WTC11 (cell line): ENCODE results near the gene VWA3A. TPM values are rescaled to one million over a fixed set of nuclear protein-coding genes. Genes with fewer than 3 reads are reported as not detected.
A peak's percentile ranks its signal among the peaks of the same experiment; 100 is the strongest.

Experiments
- ATAC-seq: fragments of 200-7000 bp; cut with Tn5 transposase; 2 replicates; pipeline ENCODE4 v1.10.0; 2021; ENCODE audit warnings: mild to moderate bottlenecking, moderate library complexity
- CTCF ChIA-PET: fragments of 300-600 bp; sonication (Branson Sonifier 250); formaldehyde crosslinking; loops from one replicate; lab custom pipeline; 2021; ENCODE audit warnings: antibody characterized with exemption; lab: Charles Lee
- POLR2A ChIA-PET: fragments of 350-600 bp; sonication (Branson Sonifier 250); formaldehyde crosslinking; loops from one replicate; lab custom pipeline; 2021; ENCODE audit warnings: antibody characterized with exemption; lab: Charles Lee
- DNase-seq: peaks from one replicate; pipeline ENCODE4 v3.0.0; 2021; ENCODE audit warnings: low spot score
- H3K27ac Mint-ChIP-seq: 2 replicates; pipeline ENCODE4 v1.8.0; 2021; ENCODE audit warnings: mixed read lengths
- H3K27me3 Mint-ChIP-seq: 2 replicates; pipeline ENCODE4 v1.8.0; 2021; ENCODE audit warnings: low read depth, mild to moderate bottlenecking, moderate library complexity, mixed read lengths
- H3K36me3 Mint-ChIP-seq: 2 replicates; pipeline ENCODE4 v1.8.0; 2021; ENCODE audit warnings: mixed read lengths
- H3K4me1 Mint-ChIP-seq: 2 replicates; pipeline ENCODE4 v1.8.0; 2022; ENCODE audit warnings: mixed read lengths
- H3K4me3 Mint-ChIP-seq: 2 replicates; pipeline ENCODE4 v1.8.0; 2021; ENCODE audit warnings: mild to moderate bottlenecking, moderate library complexity, mixed read lengths
- H3K9me3 Mint-ChIP-seq: 2 replicates; pipeline ENCODE4 v1.8.0; 2021; ENCODE audit warnings: mixed read lengths
- CREB1 ChIP-seq: sonication (generic); formaldehyde crosslinking; IDR thresholded peaks from 2 replicates; pipeline ENCODE4 v1.8.0; 2023; ENCODE audit warnings: mild to moderate bottlenecking, missing genetic modification reagents
- EMX1 ChIP-seq: fragments of 250-450 bp; sonication (Bioruptor Pico); IDR thresholded peaks from 2 replicates; pipeline ENCODE4 v1.8.0; 2021; ENCODE audit warnings: mild to moderate bottlenecking
- ERG ChIP-seq: fragments of 250-450 bp; sonication (Bioruptor Pico); IDR thresholded peaks from 2 replicates; pipeline ENCODE4 v1.8.0; 2021; ENCODE audit warnings: mild to moderate bottlenecking
- FOXK1 ChIP-seq: sonication (generic); formaldehyde crosslinking; IDR thresholded peaks from 2 replicates; pipeline ENCODE4 v1.8.0; 2022; ENCODE audit warnings: mild to moderate bottlenecking, moderate library complexity, missing genetic modification reagents
- FOXP4 ChIP-seq: sonication (generic); formaldehyde crosslinking; IDR thresholded peaks from 2 replicates; pipeline ENCODE4 v1.8.0; 2022; ENCODE audit warnings: mild to moderate bottlenecking, missing genetic modification reagents
- GABPB1 ChIP-seq: sonication (generic); formaldehyde crosslinking; IDR thresholded peaks from 2 replicates; pipeline ENCODE4 v1.8.1; 2023; ENCODE audit warnings: mild to moderate bottlenecking, missing genetic modification reagents
- JAZF1 ChIP-seq: fragments of 250-450 bp; sonication (Bioruptor Pico); IDR thresholded peaks from 2 replicates; pipeline ENCODE4 v1.9.0; 2021; ENCODE audit warnings: moderate library complexity, mild to moderate bottlenecking, inconsistent platforms
- MYBL2 ChIP-seq: sonication (generic); formaldehyde crosslinking; IDR thresholded peaks from 2 replicates; pipeline ENCODE4 v1.8.1; 2023; ENCODE audit warnings: mild to moderate bottlenecking, moderate library complexity, missing genetic modification reagents
- SMAD3 ChIP-seq: sonication (generic); formaldehyde crosslinking; IDR thresholded peaks from 2 replicates; pipeline ENCODE4 v1.8.0; 2022; ENCODE audit warnings: missing genetic modification reagents, mild to moderate bottlenecking, borderline replicate concordance
- ZNF121 ChIP-seq: sonication (generic); formaldehyde crosslinking; IDR thresholded peaks from 2 replicates; pipeline ENCODE4 v1.8.0; 2023; ENCODE audit warnings: missing genetic modification reagents
- ZNF532 ChIP-seq: fragments of 250-450 bp; sonication (Bioruptor Pico); IDR thresholded peaks from 2 replicates; pipeline ENCODE4 v1.9.0; 2021; ENCODE audit warnings: mild to moderate bottlenecking, borderline replicate concordance
- ZNF671 ChIP-seq: fragments of 250-450 bp; sonication (Bioruptor Pico); IDR thresholded peaks from 2 replicates; pipeline ENCODE4 v1.8.0; 2021; ENCODE audit warnings: mild to moderate bottlenecking
- total RNA-seq: library from RNA; stranded (reverse); gene quantifications from 3 replicates; pipeline ENCODE4 v1.2.3, GENCODE V29; 2021
- TF ChIP-seq, protein P1 (sequence below): fragments of 200-600 bp; IDR thresholded peaks from 2 replicates; pipeline ENCODE4 v1.8.0; 2022; ENCODE audit warnings: antibody characterized with exemption
- TF ChIP-seq, protein P2 (sequence below): fragments of 250-450 bp; sonication (Bioruptor Pico); IDR thresholded peaks from 2 replicates; pipeline ENCODE4 v1.9.0; 2021; ENCODE audit warnings: mild to moderate bottlenecking
- TF ChIP-seq, protein P3 (sequence below): sonication (generic); formaldehyde crosslinking; conservative IDR thresholded peaks from 2 replicates; pipeline ENCODE4 v1.8.1; 2023; ENCODE audit warnings: mild to moderate bottlenecking, low read depth, missing genetic modification reagents, moderate library complexity
- TF ChIP-seq, protein P4 (sequence below): sonication (generic); formaldehyde crosslinking; IDR thresholded peaks from 2 replicates; pipeline ENCODE4 v1.8.1; 2022; ENCODE audit warnings: mild to moderate bottlenecking, moderate library complexity, missing genetic modification reagents

VWA3A gene
- total RNA-seq, 1 experiment from 2014 or later, result 0.11 TPM

- Mint-ChIP-seq H3K27me3 (peaks cover 18% of the 10 kb centered on the region), H3K27ac (no peak overlapping the region), H3K4me3 (peak overlapping the region; percentile 88), H3K36me3 (no peaks in the 10 kb centered on the region), H3K9me3 (no peaks in the 10 kb centered on the region), H3K4me1 (peaks cover 33% of the 10 kb centered on the region)
- DNase-seq (peak; percentile 69), ATAC-seq (no peak)
- POLR2A ChIA-PET, result interaction anchor here (0.5 to 1.3 kb wide), 3 partner anchors 22 to 181 kb away, joined by 3 to 4 read pairs (median 4); partner anchors contain the start of gene MOSMO
- TF ChIP-seq FOXK1 (CRISPR knock-in tag) (no peak), GABPB1 (no peak)
- TF ChIP-seq, protein P1, sequence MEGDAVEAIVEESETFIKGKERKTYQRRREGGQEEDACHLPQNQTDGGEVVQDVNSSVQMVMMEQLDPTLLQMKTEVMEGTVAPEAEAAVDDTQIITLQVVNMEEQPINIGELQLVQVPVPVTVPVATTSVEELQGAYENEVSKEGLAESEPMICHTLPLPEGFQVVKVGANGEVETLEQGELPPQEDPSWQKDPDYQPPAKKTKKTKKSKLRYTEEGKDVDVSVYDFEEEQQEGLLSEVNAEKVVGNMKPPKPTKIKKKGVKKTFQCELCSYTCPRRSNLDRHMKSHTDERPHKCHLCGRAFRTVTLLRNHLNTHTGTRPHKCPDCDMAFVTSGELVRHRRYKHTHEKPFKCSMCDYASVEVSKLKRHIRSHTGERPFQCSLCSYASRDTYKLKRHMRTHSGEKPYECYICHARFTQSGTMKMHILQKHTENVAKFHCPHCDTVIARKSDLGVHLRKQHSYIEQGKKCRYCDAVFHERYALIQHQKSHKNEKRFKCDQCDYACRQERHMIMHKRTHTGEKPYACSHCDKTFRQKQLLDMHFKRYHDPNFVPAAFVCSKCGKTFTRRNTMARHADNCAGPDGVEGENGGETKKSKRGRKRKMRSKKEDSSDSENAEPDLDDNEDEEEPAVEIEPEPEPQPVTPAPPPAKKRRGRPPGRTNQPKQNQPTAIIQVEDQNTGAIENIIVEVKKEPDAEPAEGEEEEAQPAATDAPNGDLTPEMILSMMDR, result peak; percentile 43
- CTCF ChIA-PET, result interaction anchor here (0.5 to 4.6 kb wide), 59 partner anchors 8 to 239 kb away, joined by 3 to 53 read pairs (median 5); partner anchors contain the start of genes EEF2K, MOSMO, PDZD9 and SDR42E2
Observed at GRCh38 chr16:22188595-22189442, 96.5 kb downstream of the VWA3A start.

DNA sequence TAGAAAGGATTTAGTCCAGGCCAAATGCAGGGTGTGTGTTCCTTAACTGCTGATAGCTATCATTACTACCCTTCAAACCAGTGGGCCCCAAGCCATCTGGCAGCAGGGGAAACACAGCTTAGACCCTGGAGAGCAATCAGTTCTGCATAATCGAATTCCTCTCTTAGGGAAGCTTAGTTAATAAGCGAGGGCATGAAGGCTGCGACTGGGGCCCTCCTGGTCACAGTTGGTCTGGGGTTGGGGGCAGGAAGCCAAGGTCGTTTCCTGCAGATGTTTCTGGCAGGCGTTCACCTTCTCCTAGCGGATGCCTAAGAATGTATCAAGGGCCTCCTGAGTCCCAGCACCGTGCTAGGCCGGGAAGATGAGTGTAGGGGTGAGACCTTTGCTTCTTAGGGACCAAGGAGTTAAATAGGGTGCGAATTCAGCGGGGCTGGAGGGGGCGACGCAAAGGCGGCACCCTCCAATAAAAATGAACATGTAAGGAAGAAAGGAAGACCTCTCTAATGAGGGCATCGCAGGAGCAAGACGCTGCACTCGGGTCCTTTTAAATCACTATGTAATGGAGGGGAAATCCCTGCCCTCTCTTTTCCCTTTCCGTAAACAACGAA lies 97.2 kb downstream of the VWA3A start:
- no peak overlapping the region for H3K27ac Mint-ChIP-seq
- peaks cover 18% of the 10 kb centered on the region for H3K27me3 Mint-ChIP-seq
- DNase-seq, result no peak
- ChIA-PET POLR2A (interaction anchor here (0.5 to 1.3 kb wide), 2 partner anchors 22 to 182 kb away, joined by 4 read pairs; partner anchors contain the start of gene MOSMO), CTCF (interaction anchor here (0.7 to 4.6 kb wide), 30 partner anchors 10 to 240 kb away, joined by 3 to 53 read pairs (median 9); partner anchors contain the start of genes EEF2K, MOSMO, PDZD9 and VWA3A)
- H3K4me3 Mint-ChIP-seq, result peak overlapping the region; percentile 88
- peaks cover 33% of the 10 kb centered on the region for H3K4me1 Mint-ChIP-seq
- H3K36me3 Mint-ChIP-seq, result no peaks in the 10 kb centered on the region
- no peak for ATAC-seq
- no peaks in the 10 kb centered on the region for H3K9me3 Mint-ChIP-seq
- TF ChIP-seq SMAD3 (no peak), ZNF671 (CRISPR knock-in tag) (no peak), JAZF1 (no peak), CREB1 (CRISPR knock-in tag) (no peak), EMX1 (CRISPR knock-in tag) (no peak), MYBL2 (no peak), ERG (CRISPR knock-in tag) (no peak), FOXP4 (CRISPR knock-in tag) (no peak), ZNF121 (CRISPR knock-in tag) (no peak), ZNF532 (CRISPR knock-in tag) (no peak)
- TF ChIP-seq, protein P2, sequence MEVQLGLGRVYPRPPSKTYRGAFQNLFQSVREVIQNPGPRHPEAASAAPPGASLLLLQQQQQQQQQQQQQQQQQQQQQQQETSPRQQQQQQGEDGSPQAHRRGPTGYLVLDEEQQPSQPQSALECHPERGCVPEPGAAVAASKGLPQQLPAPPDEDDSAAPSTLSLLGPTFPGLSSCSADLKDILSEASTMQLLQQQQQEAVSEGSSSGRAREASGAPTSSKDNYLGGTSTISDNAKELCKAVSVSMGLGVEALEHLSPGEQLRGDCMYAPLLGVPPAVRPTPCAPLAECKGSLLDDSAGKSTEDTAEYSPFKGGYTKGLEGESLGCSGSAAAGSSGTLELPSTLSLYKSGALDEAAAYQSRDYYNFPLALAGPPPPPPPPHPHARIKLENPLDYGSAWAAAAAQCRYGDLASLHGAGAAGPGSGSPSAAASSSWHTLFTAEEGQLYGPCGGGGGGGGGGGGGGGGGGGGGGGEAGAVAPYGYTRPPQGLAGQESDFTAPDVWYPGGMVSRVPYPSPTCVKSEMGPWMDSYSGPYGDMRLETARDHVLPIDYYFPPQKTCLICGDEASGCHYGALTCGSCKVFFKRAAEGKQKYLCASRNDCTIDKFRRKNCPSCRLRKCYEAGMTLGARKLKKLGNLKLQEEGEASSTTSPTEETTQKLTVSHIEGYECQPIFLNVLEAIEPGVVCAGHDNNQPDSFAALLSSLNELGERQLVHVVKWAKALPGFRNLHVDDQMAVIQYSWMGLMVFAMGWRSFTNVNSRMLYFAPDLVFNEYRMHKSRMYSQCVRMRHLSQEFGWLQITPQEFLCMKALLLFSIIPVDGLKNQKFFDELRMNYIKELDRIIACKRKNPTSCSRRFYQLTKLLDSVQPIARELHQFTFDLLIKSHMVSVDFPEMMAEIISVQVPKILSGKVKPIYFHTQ (CRISPR knock-in tag), result no peak
- TF ChIP-seq, protein P3, sequence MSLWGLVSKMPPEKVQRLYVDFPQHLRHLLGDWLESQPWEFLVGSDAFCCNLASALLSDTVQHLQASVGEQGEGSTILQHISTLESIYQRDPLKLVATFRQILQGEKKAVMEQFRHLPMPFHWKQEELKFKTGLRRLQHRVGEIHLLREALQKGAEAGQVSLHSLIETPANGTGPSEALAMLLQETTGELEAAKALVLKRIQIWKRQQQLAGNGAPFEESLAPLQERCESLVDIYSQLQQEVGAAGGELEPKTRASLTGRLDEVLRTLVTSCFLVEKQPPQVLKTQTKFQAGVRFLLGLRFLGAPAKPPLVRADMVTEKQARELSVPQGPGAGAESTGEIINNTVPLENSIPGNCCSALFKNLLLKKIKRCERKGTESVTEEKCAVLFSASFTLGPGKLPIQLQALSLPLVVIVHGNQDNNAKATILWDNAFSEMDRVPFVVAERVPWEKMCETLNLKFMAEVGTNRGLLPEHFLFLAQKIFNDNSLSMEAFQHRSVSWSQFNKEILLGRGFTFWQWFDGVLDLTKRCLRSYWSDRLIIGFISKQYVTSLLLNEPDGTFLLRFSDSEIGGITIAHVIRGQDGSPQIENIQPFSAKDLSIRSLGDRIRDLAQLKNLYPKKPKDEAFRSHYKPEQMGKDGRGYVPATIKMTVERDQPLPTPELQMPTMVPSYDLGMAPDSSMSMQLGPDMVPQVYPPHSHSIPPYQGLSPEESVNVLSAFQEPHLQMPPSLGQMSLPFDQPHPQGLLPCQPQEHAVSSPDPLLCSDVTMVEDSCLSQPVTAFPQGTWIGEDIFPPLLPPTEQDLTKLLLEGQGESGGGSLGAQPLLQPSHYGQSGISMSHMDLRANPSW (CRISPR knock-in tag), result no peak
- TF ChIP-seq, protein P4, sequence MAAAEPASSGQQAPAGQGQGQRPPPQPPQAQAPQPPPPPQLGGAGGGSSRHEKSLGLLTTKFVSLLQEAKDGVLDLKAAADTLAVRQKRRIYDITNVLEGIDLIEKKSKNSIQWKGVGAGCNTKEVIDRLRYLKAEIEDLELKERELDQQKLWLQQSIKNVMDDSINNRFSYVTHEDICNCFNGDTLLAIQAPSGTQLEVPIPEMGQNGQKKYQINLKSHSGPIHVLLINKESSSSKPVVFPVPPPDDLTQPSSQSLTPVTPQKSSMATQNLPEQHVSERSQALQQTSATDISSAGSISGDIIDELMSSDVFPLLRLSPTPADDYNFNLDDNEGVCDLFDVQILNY (CRISPR knock-in tag), result no peak
